ENCODE data around the gene CAMSAP1.

DNA sequence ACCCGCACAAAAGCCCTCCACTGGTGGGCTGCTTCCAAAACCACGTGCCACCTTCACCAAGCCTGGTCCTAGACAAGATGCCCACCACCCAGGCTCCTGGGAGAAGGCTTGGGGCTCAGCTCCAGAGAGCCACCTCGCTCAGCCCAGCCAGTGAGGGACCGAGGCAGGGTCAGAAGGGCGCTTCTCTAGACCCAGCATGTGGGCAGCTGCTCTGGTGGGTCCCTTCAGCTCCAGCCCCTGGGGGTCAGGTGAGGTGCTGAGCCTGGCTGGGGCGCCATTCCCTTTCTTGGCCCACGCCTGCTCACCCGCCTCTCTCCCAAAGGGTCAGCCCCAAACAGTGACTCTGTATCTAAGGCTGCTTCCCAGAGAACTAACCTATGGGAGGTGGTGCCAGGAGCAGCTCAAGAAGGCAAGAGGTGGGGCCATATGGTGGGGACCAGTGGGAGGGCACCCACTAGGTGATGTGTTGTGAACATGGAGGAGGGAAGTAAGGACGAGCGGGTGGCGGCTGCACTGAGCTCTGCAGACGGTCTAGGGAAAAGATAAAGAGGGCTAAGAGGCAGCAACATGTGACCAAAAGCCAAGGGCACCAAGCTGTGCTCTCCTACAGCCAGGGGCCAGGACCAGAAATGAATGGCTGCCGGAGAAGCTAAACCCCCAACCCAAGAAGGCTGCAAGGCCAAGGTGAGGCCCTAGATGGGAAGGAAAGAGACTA is 79.3 kb downstream of the CAMSAP1 start:
- no peak for TF ChIP-seq EGR2 (tag by site-specific recombination; IDR thresholded peaks at IDR 0.05; ENCODE audit: low read depth)
- no peak for TF ChIP-seq ZNF24 (tag by site-specific recombination; IDR thresholded peaks at IDR 0.05)
- TF ChIP-seq, protein P1, sequence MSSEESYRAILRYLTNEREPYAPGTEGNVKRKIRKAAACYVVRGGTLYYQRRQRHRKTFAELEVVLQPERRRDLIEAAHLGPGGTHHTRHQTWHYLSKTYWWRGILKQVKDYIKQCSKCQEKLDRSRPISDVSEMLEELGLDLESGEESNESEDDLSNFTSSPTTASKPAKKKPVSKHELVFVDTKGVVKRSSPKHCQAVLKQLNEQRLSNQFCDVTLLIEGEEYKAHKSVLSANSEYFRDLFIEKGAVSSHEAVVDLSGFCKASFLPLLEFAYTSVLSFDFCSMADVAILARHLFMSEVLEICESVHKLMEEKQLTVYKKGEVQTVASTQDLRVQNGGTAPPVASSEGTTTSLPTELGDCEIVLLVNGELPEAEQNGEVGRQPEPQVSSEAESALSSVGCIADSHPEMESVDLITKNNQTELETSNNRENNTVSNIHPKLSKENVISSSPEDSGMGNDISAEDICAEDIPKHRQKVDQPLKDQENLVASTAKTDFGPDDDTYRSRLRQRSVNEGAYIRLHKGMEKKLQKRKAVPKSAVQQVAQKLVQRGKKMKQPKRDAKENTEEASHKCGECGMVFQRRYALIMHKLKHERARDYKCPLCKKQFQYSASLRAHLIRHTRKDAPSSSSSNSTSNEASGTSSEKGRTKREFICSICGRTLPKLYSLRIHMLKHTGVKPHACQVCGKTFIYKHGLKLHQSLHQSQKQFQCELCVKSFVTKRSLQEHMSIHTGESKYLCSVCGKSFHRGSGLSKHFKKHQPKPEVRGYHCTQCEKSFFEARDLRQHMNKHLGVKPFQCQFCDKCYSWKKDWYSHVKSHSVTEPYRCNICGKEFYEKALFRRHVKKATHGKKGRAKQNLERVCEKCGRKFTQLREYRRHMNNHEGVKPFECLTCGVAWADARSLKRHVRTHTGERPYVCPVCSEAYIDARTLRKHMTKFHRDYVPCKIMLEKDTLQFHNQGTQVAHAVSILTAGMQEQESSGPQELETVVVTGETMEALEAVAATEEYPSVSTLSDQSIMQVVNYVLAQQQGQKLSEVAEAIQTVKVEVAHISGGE (tag by site-specific recombination; conservative IDR thresholded peaks at IDR 0.05; ENCODE audit: low read depth) = no peak
- no peak for TF ChIP-seq TRIM28 (IDR thresholded peaks at IDR 0.05; ENCODE audit: borderline replicate concordance, low read length)
- TF ChIP-seq, protein P2, sequence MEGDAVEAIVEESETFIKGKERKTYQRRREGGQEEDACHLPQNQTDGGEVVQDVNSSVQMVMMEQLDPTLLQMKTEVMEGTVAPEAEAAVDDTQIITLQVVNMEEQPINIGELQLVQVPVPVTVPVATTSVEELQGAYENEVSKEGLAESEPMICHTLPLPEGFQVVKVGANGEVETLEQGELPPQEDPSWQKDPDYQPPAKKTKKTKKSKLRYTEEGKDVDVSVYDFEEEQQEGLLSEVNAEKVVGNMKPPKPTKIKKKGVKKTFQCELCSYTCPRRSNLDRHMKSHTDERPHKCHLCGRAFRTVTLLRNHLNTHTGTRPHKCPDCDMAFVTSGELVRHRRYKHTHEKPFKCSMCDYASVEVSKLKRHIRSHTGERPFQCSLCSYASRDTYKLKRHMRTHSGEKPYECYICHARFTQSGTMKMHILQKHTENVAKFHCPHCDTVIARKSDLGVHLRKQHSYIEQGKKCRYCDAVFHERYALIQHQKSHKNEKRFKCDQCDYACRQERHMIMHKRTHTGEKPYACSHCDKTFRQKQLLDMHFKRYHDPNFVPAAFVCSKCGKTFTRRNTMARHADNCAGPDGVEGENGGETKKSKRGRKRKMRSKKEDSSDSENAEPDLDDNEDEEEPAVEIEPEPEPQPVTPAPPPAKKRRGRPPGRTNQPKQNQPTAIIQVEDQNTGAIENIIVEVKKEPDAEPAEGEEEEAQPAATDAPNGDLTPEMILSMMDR (tag by site-specific recombination; IDR thresholded peaks at IDR 0.05) = no peak
